SU-DHL-6 (cell line): ENCODE data around the gene BLVRB.

ENCODE experiments used
- CTCF ChIP-seq: fragments of 200-600 bp; sonication (generic); IDR thresholded peaks from one replicate; pipeline ENCODE4 v1.5.1; 2017; ENCODE audit warnings: antibody characterized with exemption, mild to moderate bottlenecking, low read length, moderate library complexity; ENCODE audit not compliant: insufficient read depth, poor library complexity, severe bottlenecking
- EZH2phosphoT487 ChIP-seq: fragments of 200-600 bp; sonication (generic), shearing (Covaris generic); conservative IDR thresholded peaks from 2 replicates; pipeline ENCODE4 v1.6.1; 2018; ENCODE audit warnings: mild to moderate bottlenecking, antibody characterized with exemption, low read length, moderate library complexity, mixed read lengths

- TF ChIP-seq CTCF (no peak), EZH2phosphoT487 (no peak)
Observed at GRCh38 chr19:40446263-40446784, 19.2 kb downstream of the BLVRB start.
